Measurements from ENCODE around the gene ANKRD28. TPM values are rescaled to one million over a fixed set of nuclear protein-coding genes. Genes with fewer than 3 reads are reported as not detected.

The ANKRD28 gene
- total RNA-seq, 1 experiment from 2014 or later: 49.9 TPM

- no peak for DNase-seq (ENCODE audit: low spot score)
These were observed 74.2 kb downstream of the ANKRD28 start for GRCh38 chr3:15723624-15723884.

DNA sequence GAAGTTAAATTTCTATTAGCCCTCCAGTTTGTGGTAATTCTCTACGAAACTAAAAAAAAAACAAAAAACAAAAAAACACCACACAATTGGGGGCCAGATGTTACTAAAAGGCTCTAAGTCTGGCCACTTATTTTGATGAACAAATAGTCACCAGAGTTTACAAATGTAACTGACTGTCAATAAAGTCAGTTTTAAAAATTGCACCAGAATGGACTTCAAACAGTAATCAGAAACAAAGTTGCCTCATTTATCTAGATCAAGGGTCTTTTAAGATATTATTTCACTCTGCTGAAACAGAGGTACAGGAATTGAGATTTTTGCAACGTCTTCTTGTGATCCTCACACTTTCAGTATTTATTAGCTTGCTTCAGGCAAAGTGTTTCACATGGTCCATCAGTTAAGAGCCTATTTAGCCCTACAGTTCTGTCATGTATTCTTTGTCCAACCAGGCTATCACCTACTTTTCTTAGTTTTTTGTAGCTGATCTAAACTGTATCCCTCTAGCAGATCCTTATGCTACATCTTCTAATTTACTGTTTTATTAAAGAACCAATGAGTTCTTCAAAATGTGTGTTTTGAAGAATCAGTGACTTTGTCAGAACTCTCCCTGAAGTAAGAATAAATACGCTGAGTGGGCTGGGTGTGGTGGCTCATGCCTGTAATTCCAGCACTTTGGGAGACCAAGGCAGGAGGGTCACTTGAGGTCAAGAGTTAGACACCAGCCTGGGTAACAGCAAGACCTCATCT, 74.7 kb downstream of the ANKRD28 start:
- no peak for DNase-seq (ENCODE audit: low spot score)

GRCh38 chr3:15716178-15716577, 81.6 kb downstream of the ANKRD28 start:
- no peak for DNase-seq (ENCODE audit: low spot score)

DNA sequence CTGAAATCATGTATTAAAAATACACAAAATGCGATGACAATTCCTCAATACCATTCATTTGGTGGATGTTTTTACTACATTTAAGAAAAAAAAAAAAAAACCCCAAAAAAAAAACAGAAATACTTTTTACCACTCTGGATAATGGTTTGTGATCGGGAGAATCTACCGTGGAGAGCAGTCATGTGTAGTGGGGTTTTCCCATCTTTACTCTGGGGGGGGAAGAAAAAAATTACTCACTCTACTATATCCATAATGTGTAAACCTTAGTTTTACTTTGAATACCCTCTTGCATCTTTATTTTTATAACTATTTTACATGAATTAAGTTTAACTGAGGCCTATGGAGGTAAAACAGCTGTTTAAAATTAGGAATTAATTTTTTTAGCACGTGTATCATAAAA, 83.3 kb downstream of the ANKRD28 start:
- no peak for DNase-seq (ENCODE audit: low spot score)

- DNase-seq (ENCODE audit: low spot score): no peak
These were observed 84.4 kb downstream of the ANKRD28 start for GRCh38 chr3:15713364-15713763.

DNA sequence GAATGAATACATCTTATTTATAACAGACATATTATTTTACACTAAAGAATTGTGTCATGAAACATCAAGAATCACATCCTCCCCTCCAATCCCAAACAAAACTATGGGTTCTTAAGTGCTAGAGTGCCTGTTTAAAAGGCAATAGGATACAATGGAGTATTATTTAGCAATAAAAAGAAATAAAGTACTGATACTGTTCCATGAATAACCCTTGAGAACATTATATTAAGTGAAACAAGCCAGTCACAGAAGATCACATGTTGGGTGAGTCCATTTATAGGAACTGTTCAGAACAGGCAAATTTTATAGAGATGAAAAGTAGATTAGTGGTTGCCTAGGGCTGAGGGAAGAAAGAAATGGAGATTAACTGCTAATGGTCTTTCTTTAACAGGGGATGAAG, 86.5 kb downstream of the ANKRD28 start:
- DNase-seq (ENCODE audit: low spot score): no peak

GRCh38 chr3:15708882-15709677, 88.7 kb downstream of the ANKRD28 start:
- no peak for DNase-seq (ENCODE audit: low spot score)

DNA sequence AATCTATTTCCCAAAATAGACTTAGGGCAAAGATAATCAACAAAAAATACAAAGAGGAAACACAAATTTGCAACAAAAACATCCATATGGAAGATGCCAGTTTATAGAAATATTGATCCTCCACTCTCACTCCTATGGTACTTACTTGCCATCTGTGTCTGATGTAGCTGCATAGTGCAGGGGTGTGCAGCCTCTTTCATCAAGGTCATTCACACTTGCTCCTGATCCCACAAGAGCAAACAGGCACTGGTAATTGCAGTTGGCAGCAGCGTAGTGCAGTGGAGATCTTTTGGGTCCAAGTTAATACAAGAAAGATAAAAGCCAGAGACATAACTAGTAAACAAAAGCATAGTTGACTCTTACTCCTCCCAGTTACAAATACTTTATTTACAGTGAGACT, 90.0 kb downstream of the ANKRD28 start:
- no peak for DNase-seq (ENCODE audit: low spot score)

- DNase-seq (ENCODE audit: low spot score): no peak
These were observed 94.4 kb downstream of the ANKRD28 start for GRCh38 chr3:15703346-15703745.

- no peak for DNase-seq (ENCODE audit: low spot score)
These were observed 103.2 kb downstream of the ANKRD28 start for GRCh38 chr3:15694628-15695027.

DNA sequence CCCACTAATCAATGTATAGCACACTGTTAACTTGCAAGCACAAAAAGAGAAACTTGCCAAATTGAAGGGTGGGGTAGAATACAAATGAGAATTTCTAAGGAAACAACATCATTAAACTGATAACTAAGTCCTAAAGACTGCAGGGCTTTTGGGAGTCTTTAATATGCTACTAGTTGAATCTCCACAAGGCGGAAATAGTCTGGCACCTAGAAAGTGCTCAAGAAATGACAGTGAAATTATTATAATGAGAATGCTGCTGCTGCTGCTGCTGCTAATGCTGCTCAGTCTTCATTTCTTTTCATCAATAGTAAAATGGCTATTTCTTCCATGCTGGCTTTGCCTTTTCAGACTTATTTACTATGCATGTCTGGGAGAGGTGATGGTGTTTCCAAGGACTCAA, 104.4 kb downstream of the ANKRD28 start:
- no peak for DNase-seq (ENCODE audit: low spot score)

- no peak for DNase-seq (ENCODE audit: low spot score)
These were observed 107.0 kb downstream of the ANKRD28 start for GRCh38 chr3:15690748-15691147.

DNA sequence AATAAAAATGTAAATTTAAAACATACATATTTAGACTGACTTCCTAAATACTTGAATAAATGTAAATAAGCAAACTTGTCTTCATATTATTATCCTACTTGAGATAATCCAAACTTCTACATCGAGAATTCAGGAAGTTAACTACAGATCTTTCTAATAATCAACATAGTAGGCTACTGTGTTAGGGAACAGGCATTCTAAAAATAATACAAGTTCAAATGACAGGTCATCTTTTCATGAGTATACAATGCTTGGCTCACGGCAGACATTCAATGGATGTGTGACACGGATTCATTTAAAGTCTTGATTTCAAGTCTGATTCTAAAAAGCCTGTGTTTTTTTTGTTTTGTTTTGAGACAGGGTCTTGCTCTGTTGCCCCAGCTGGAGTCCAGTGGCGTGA, 107.5 kb downstream of the ANKRD28 start:
- no peak for DNase-seq (ENCODE audit: low spot score)

DNA sequence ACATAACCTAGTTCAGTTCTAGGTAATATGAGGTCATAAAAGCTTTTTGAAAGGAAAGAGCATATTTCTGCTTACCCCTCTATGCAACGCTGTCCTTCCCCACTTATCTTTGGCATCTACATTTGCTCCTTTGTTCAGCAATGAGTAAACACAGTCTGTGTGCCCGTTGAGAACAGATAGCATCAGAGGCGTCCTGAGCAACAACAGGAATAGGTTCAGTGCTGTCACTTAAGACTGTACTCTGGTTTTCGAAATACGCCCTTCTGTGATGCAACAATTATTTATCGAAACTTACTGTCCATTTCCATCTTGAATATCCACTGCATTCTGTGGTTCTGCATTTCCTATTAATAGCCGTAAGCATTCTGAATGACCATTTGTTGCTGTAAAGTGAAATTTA, 111.9 kb downstream of the ANKRD28 start:
- DNase-seq (ENCODE audit: low spot score): no peak

DNA sequence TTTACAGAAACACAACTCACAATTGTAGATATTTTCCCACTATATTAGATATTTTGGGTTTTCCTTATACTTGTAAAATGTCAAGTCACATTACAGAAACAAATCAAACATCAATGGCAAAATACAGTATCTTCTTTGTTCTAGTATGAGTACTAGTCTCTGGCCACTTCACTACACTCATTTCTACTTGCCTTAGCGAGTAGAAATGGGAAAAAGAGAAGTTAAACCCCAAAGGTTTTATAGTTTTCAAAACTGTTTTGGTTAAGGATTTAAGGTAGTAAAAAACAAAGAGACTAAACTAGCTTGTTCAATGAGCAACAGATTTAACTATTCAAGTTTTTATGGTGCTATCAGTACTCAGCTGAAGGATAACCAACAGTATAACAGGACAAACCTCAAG, 114.5 kb downstream of the ANKRD28 start:
- DNase-seq (ENCODE audit: low spot score): no peak

GRCh38 chr3:15682561-15683185, 115.1 kb downstream of the ANKRD28 start:
- DNase-seq (ENCODE audit: low spot score): no peak

- DNase-seq (ENCODE audit: low spot score): no peak
These were observed 116.1 kb downstream of the ANKRD28 start for GRCh38 chr3:15681668-15682067.

GRCh38 chr3:15679306-15679705, 118.5 kb downstream of the ANKRD28 start:
- DNase-seq (ENCODE audit: low spot score): no peak

GRCh38 chr3:15676259-15676658, 121.5 kb downstream of the ANKRD28 start:
- no peak for DNase-seq (ENCODE audit: low spot score)

DNA sequence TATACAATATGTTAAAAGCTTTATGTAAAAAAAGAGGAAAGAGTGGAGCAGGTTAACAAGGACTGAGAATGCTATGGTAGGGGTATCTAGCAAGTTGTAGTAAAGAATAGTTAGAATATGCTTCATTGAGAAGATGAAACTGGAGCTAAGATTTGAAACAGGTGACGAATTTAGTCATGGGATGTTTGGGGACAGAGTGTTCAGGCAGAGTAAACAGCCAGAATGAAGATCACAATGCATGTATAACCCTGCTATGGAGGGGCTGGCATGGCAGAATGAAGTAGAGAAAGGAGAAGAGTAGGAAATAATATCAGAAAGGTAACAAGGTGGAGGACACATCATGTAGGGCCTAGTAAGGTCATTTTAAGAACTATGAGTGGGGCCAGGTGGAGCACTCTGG, 124.2 kb downstream of the ANKRD28 start:
- no peak for DNase-seq (ENCODE audit: low spot score)

GRCh38 chr3:15667484-15667883, 130.3 kb downstream of the ANKRD28 start:
- DNase-seq (ENCODE audit: low spot score): no peak

GRCh38 chr3:15666277-15666676, 131.5 kb downstream of the ANKRD28 start:
- DNase-seq (ENCODE audit: low spot score): no peak

- DNase-seq (ENCODE audit: low spot score): no peak
These were observed 132.1 kb downstream of the ANKRD28 start for GRCh38 chr3:15665510-15666150.
